ENCODE measurements around the gene TRAPPC3.

Gene TRAPPC3

GRCh38 chr1:36157973-36158826 lies 8.9 kb upstream of the TRAPPC3 start:
- no peak overlapping the region for H3K27ac ChIP-seq
- TF ChIP-seq ZFX (IDR thresholded peaks at IDR 0.05; ENCODE audit: borderline replicate concordance) (no peak), CTCF (IDR thresholded peaks at IDR 0.05) (no peak)

GRCh38 chr1:36157115-36157903 lies 8.0 kb upstream of the TRAPPC3 start:
- TF ChIP-seq CTCF (IDR thresholded peaks at IDR 0.05): no peak
- TF ChIP-seq ZFX (IDR thresholded peaks at IDR 0.05; ENCODE audit: borderline replicate concordance): no peak
- H3K27ac ChIP-seq: peak overlapping the region; percentile 80; the same call in 1 of the 2 replicates

- peak overlapping the region; percentile 80 for H3K27ac ChIP-seq
- TF ChIP-seq ZFX (IDR thresholded peaks at IDR 0.05; ENCODE audit: borderline replicate concordance) (no peak), CTCF (IDR thresholded peaks at IDR 0.05) (no peak)
These were observed 7.2 kb upstream of the TRAPPC3 start for GRCh38 chr1:36156329-36157114.

- TF ChIP-seq CTCF (IDR thresholded peaks at IDR 0.05) (no peak), ZFX (IDR thresholded peaks at IDR 0.05; ENCODE audit: borderline replicate concordance) (no peak)
- H3K27ac ChIP-seq: peak within 1 kb of the TSS; percentile 80
These were observed 6.4 kb upstream of the TRAPPC3 start, which contains the start of gene MAP7D1 for GRCh38 chr1:36155408-36156328. MAP7D1 (plus strand) TSS chr1:36156160; CDS start chr1:36156418, 258 bp downstream.

DNA sequence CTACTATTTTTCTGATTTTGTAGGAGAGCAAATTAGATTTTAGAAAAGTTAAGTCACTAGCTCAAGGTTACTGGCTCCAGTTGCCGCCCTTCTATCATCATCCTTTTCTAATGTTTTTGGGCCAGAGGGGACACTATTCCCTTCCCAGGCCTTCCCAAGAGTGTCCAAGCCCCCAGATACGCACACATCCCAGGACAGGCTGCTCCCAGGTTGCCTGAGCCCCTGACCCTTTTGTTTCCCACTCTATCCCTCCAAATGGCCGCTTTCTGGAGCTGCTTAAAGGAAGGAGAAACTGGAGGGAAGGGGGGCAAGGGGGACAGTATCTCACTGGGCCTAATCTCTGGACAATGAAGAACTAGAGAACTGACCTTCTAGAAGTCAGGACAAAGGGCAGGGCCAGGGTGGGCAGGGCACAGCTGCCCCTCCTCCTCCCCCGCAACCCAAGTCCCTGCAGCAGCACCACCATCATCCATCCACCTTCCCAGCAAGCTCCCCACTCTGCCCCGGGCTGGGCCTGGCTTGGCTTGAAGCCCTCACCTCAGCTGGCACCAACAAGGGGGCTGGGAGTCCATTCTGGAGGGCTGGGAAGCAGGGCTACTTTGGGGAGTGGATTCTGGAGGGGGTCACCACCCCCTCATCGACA lies 5.6 kb upstream of the TRAPPC3 start:
- peak overlapping the region; percentile 80 for H3K27ac ChIP-seq
- no peak for TF ChIP-seq CTCF (IDR thresholded peaks at IDR 0.05)

DNA sequence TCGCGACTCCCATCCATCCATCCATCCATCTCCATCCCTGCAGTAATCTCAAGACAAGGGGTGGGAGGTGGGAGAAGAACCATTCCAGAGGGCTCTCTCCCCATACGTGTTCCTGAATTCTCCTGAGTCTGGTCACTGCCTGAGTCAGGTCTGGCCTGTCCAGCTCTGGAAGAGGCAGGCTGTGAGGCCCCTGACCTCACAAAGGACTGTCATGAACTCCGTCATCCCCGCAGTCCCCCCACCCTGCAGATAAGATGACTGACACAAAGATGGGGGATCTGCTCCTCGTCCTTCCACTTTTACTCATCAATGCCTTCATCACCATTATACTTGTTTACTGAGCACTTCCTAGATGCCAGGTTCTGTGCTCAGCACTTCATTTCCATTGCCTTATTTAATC lies 5.0 kb upstream of the TRAPPC3 start:
- TF ChIP-seq CTCF (IDR thresholded peaks at IDR 0.05): no peak
- no peak overlapping the region for H3K27ac ChIP-seq
